Activated CD4-positive, alpha-beta memory T cell treated with anti-CD3 and anti-CD28 coated beads for 36 hours (primary cell): ENCODE results near the gene SGO1. TPM values are rescaled to one million over a fixed set of nuclear protein-coding genes. Genes with fewer than 3 reads are reported as not detected.

Source experiments
- CTCF ChIA-PET: fragments of 350-600 bp; sonication (Branson Sonifier 250); formaldehyde crosslinking; loops from one replicate; lab custom pipeline; 2021; ENCODE audit warnings: antibody characterized with exemption, inconsistent platforms; lab: Charles Lee
- POLR2A ChIA-PET: fragments of 350-600 bp; sonication (Branson Sonifier 250); formaldehyde crosslinking; loops from one replicate; lab custom pipeline; 2021; ENCODE audit warnings: antibody characterized with exemption; lab: Charles Lee
- DNase-seq: peaks from one replicate; pipeline ENCODE4 v3.0.0-alpha.2; 2020
- H3K27ac Mint-ChIP-seq: one replicate; pipeline ENCODE4 v1.8.0; 2021; ENCODE audit warnings: mixed read lengths
- H3K27me3 Mint-ChIP-seq: one replicate; pipeline ENCODE4 v1.8.0; 2021; ENCODE audit warnings: mixed read lengths
- H3K36me3 Mint-ChIP-seq: one replicate; pipeline ENCODE4 v1.8.0; 2021; ENCODE audit warnings: mixed read lengths
- H3K4me1 Mint-ChIP-seq: one replicate; pipeline ENCODE4 v1.8.0; 2021; ENCODE audit warnings: low read depth, mixed read lengths
- H3K4me3 Mint-ChIP-seq: one replicate; pipeline ENCODE4 v1.8.0; 2021; ENCODE audit warnings: mild to moderate bottlenecking, mixed read lengths
- H3K9me3 Mint-ChIP-seq: one replicate; pipeline ENCODE4 v1.8.0; 2021; ENCODE audit warnings: mixed read lengths
- intact Hi-C: fragments of 100-400 bp; cut with micrococcal nuclease; formaldehyde crosslinking; loops from one replicate; pipeline ENCODE4 v1.15.1; 2023
- total RNA-seq, 2 experiments: library from RNA; stranded (reverse); gene quantifications; one replicate each; pipeline ENCODE4 v1.2.3, GENCODE V29; 2021

The SGO1 gene
- total RNA-seq, 2 experiments from 2014 or later, result 37.4 to 37.8 TPM

DNA sequence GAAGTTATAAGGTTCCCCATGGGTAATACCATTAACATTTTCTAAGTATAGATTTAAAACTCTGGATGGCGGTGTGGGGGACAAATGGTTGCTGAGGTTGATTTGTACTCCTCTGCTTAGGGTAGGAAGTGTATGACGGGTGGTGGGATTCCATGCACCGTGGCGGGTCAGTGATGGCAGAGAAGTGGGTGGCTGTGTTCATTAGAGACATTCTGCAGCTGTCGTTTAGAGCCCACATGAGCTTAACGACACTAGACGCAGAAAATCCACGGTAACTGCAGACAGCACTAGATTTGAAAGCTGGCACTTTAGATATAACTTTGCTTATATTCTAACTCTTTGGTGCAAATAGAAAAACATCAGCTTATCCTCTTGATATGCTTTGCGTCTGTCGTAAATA is 37.5 kb downstream of the SGO1 start:
- Mint-ChIP-seq H3K27ac (no peak overlapping the region), H3K36me3 (peaks cover 22% of the 10 kb centered on the region)
- CTCF ChIA-PET, result no interaction called here

DNA sequence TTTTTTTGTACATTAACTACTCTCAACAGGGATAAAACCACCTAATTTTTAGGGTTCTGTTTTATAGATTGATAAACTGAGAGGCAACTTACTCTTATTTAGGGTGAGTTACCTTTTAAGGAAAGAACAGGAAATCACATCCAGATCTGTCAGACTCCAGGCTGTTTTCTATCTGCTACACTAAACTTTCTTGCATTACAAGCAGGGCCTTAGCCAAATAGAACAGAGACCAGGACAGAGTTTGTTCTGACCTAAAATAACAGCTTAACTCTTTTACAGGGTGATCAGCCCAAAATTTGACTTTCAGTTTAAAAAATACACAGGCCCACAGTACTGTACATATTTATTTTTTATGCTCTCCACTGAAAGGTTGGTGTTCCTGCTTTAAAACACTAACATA is 38.6 kb downstream of the SGO1 start:
- Mint-ChIP-seq H3K9me3 (no peaks in the 10 kb centered on the region), H3K36me3 (peaks cover 31% of the 10 kb centered on the region), H3K4me1 (no peaks in the 10 kb centered on the region), H3K27ac (no peak overlapping the region), H3K4me3 (no peak overlapping the region), H3K27me3 (no peaks in the 10 kb centered on the region)
- ChIA-PET POLR2A (no interaction called here), CTCF (no interaction called here)
- intact Hi-C loops, result no loop called here
- DNase-seq, result no peak

More for the DNA sequence above, 37.5 kb downstream of the SGO1 start:
- Mint-ChIP-seq H3K4me1 (no peaks in the 10 kb centered on the region), H3K27me3 (no peaks in the 10 kb centered on the region), H3K4me3 (no peak overlapping the region), H3K9me3 (no peaks in the 10 kb centered on the region)
- POLR2A ChIA-PET, result no interaction called here
- no peak for DNase-seq
- intact Hi-C loops, result no loop called here

DNA sequence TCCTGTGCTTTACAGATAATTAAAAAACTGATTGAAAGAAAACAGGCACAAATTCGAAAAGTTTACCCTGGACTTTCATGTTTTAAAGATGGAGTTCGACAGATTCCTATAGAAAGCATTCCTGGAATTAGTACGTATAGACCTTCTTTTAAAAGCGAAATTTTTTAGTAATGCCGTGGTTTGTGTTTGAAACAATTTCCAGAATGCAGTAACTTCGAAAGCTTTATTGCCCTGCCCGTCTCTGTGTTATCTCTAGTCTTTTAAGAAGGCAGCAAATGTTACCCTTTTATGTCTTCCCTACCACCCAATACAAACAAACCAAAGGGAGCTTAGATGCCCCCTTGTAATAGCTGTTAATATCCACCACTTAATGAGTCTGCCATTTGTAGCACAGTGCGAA is 39.7 kb downstream of the SGO1 start:
- no peak overlapping the region for H3K4me3 Mint-ChIP-seq
- no peaks in the 10 kb centered on the region for H3K27me3 Mint-ChIP-seq
- no peaks in the 10 kb centered on the region for H3K4me1 Mint-ChIP-seq
- CTCF ChIA-PET, result no interaction called here
- POLR2A ChIA-PET, result no interaction called here
- peaks cover 40% of the 10 kb centered on the region for H3K36me3 Mint-ChIP-seq
- H3K9me3 Mint-ChIP-seq, result no peaks in the 10 kb centered on the region
- H3K27ac Mint-ChIP-seq, result no peak overlapping the region
- intact Hi-C loops, result no loop called here
- DNase-seq, result no peak

DNA sequence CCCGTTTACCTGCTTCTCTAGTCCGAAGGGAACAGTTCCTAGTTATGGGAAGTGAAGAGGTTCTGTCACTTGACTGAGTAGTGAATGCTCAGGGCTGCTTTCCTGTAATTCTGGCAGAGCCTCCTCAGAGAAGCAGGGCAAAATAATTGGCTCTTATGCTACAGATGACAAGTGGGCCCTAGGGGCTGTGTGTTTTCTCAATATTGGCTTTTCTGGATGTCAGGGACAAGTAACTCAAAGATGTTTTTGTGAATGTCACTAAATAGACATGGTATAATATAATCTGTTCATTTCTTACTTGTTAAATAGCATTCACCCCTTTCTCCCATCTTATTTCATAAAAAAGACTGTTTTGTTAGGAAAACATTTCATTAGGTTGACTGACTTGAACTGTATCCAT is 40.1 kb downstream of the SGO1 start:
- Mint-ChIP-seq H3K36me3 (peaks cover 44% of the 10 kb centered on the region), H3K4me3 (no peak overlapping the region), H3K27ac (no peak overlapping the region), H3K27me3 (no peaks in the 10 kb centered on the region), H3K4me1 (no peaks in the 10 kb centered on the region), H3K9me3 (no peaks in the 10 kb centered on the region)
- DNase-seq, result no peak
- intact Hi-C loops, result no loop called here
- ChIA-PET CTCF (no interaction called here), POLR2A (no interaction called here)

DNA sequence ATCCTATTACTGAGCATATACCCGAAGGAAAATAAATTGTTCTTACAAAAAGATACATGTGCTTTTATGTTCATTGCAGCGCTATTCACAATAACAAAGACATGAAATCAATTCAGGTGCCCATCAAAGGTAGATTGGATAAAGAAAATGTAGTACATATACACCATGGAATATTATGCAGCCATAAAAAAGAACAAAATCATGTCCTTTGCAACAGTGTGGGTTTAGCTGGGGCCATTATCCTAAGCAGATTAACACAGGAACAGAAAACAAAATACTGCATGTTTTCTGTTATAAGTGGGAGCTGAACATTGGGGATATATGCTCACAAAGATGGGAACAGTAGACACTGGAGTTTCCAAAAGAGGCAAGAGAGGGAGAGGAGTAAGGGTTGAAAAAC is 42.5 kb downstream of the SGO1 start:
- no peaks in the 10 kb centered on the region for H3K27me3 Mint-ChIP-seq
- no peaks in the 10 kb centered on the region for H3K4me1 Mint-ChIP-seq
- intact Hi-C loops, result no loop called here
- H3K9me3 Mint-ChIP-seq, result no peaks in the 10 kb centered on the region
- DNase-seq, result no peak
- CTCF ChIA-PET, result no interaction called here
- POLR2A ChIA-PET, result no interaction called here
- no peak overlapping the region for H3K27ac Mint-ChIP-seq
- H3K4me3 Mint-ChIP-seq, result no peak overlapping the region
- peaks cover 46% of the 10 kb centered on the region for H3K36me3 Mint-ChIP-seq

DNA sequence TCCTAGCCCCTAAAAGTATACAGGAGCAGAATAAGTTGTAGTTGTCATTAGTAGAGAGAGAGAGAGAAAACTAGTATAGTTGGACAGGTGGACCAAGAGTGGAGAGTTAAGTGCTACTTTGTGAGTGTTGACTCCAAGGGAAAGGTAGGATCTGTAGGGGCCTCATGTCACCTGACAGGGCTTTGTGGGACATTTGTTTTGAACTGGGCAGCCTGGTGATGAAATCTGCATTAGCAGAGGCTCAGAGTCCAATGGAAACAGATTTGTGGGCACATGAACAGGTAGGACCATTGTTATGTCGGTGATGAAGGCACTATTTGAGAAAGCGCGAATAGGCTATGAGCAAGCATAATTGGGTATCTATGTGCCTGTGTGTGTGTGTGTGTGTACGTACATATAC is 43.5 kb downstream of the SGO1 start:
- CTCF ChIA-PET, result interaction anchor here (0.5 kb wide), 1 partner anchor 1753 kb away, joined by 4 read pairs; no protein-coding TSS in a partner anchor
- peaks cover 44% of the 10 kb centered on the region for H3K36me3 Mint-ChIP-seq

DNA sequence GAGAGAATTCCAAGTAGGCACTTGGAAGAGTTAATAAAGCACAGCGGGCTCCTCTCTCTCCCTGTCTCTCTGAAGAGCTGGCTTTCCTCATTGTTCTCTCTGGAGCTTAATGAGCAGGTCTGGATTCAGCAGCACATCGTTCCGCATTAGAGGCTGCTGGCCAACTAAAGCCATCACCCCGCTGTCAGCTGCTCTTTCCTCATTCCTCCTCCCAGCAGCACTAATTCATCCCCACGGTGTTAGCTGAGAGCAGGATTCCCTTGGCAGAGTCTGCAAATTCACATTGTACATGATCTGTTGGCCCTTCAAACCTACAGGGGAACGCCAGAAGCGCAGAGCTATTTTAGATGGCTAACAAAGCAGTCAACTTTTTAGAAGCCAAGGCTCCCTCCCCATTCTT is 44.2 kb downstream of the SGO1 start:
- Mint-ChIP-seq H3K4me3 (no peak overlapping the region), H3K27me3 (no peaks in the 10 kb centered on the region), H3K9me3 (no peaks in the 10 kb centered on the region), H3K4me1 (no peaks in the 10 kb centered on the region), H3K36me3 (peaks cover 42% of the 10 kb centered on the region), H3K27ac (no peak overlapping the region)
- intact Hi-C loops, result no loop called here
- ChIA-PET CTCF (interaction anchor here (0.5 to 1.1 kb wide), 2 partner anchors 256 to 1752 kb away, joined by 3 to 4 read pairs; no protein-coding TSS in a partner anchor), POLR2A (interaction anchor here (0.7 kb wide), 2 partner anchors 8 to 62 kb away, joined by 4 to 6 read pairs; no protein-coding TSS in a partner anchor)
- no peak for DNase-seq

More for the DNA sequence above, 43.5 kb downstream of the SGO1 start:
- Mint-ChIP-seq H3K27ac (no peak overlapping the region), H3K9me3 (no peaks in the 10 kb centered on the region), H3K4me3 (no peak overlapping the region), H3K27me3 (no peaks in the 10 kb centered on the region), H3K4me1 (no peaks in the 10 kb centered on the region)
- intact Hi-C loops, result no loop called here
- DNase-seq, result no peak
- POLR2A ChIA-PET, result no interaction called here

DNA sequence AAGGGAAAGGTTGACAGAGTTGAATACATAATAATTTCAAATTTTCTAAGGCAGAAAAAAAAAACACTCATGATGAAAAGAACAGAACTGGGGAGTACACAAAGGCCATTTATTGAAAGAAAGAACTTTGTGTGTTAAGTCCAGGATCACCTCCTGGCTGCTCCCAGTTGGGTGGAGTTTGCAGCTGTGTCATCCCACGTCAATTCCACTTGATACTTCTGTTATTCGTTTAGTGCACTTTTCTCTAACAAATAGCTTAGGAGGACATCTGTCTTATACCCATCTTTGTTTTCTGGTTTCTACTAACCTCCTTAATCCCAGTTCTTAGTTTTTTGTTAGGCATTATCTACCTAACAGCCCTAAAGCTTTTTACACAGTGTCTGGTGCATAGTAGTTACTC is 44.7 kb downstream of the SGO1 start:
- Mint-ChIP-seq H3K27ac (no peak overlapping the region), H3K27me3 (no peaks in the 10 kb centered on the region), H3K4me1 (no peaks in the 10 kb centered on the region), H3K36me3 (peaks cover 42% of the 10 kb centered on the region), H3K4me3 (no peak overlapping the region), H3K9me3 (no peaks in the 10 kb centered on the region)
- ChIA-PET CTCF (interaction anchor here (1.1 kb wide), 1 partner anchor 255 kb away, joined by 3 read pairs; no protein-coding TSS in a partner anchor), POLR2A (interaction anchor here (0.7 kb wide), 2 partner anchors 8 to 61 kb away, joined by 4 to 6 read pairs; no protein-coding TSS in a partner anchor)
- intact Hi-C loops, result no loop called here
- no peak for DNase-seq

DNA sequence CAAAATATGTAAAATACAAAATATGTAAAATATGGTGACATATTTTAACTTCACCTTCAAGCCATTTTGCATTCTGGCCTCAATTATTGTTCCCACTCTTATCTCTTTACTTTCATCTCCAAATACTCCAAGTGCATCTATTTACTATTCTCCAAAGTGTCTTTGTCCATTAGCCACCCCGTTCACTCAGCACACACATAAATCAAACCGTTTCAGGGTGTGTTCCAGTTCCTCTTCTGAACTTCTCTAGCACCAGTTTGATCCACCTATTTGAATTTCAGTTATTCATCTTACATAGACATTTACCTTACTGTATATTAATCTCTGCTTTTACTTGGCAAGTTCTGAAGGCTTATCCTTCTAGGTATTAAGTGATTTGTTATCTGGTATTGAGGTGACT is 45.1 kb downstream of the SGO1 start:
- H3K4me1 Mint-ChIP-seq, result peaks cover 1% of the 10 kb centered on the region
- no peak for DNase-seq
- ChIA-PET POLR2A (interaction anchor here (0.7 kb wide), 1 partner anchor 61 kb away, joined by 6 read pairs; no protein-coding TSS in a partner anchor), CTCF (interaction anchor here (1.1 kb wide), 1 partner anchor 255 kb away, joined by 3 read pairs; no protein-coding TSS in a partner anchor)
- intact Hi-C loops, result no loop called here
- H3K36me3 Mint-ChIP-seq, result peaks cover 42% of the 10 kb centered on the region
- H3K9me3 Mint-ChIP-seq, result no peaks in the 10 kb centered on the region
- H3K4me3 Mint-ChIP-seq, result no peak overlapping the region
- H3K27ac Mint-ChIP-seq, result no peak overlapping the region
- H3K27me3 Mint-ChIP-seq, result no peaks in the 10 kb centered on the region

DNA sequence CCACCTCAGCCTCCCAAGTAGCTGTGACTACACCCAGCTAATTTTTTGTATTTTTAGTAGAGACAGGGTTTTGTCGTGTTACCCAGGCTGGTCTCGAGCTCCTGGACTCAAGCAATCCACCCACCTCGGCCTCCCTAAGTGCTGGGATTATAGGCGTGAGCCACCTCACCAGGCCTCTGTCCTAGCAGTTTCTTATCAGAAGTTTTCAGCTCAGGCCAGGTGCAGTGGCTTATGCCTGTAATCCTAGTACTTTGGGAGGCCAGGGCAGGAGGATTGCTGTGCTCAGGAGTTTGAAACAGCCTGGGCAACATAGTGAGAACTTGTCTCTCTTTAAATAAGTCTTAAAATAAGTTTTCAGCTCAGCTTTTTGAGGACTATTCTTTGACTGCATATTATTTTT is 48.4 kb downstream of the SGO1 start:
- Mint-ChIP-seq H3K27ac (no peak overlapping the region), H3K4me1 (peaks cover 6% of the 10 kb centered on the region), H3K4me3 (no peak overlapping the region), H3K27me3 (no peaks in the 10 kb centered on the region), H3K36me3 (peaks cover 32% of the 10 kb centered on the region), H3K9me3 (no peaks in the 10 kb centered on the region)
- DNase-seq, result no peak
- intact Hi-C loops, result no loop called here
- ChIA-PET CTCF (no interaction called here), POLR2A (no interaction called here)

DNA sequence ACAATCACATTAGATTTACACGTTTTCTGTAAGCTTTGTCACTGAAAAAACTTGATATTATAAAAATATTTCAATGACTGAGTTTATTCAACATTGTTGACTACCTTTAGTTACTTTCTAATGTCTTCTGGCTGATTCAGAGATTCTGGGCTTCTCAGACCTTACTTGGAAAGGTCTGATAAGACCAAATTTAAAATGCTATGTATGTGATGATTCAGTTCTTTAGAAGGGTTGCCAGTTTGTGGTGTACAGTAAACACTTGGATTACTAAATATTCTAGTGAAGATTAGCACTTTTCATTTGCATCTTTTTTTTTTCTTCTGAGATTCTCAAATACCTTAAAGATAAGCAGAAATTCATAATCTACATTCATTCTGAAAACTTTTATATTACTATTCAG is 49.8 kb downstream of the SGO1 start:
- Mint-ChIP-seq H3K9me3 (no peaks in the 10 kb centered on the region), H3K27me3 (no peaks in the 10 kb centered on the region), H3K4me3 (no peak overlapping the region), H3K36me3 (peaks cover 21% of the 10 kb centered on the region), H3K27ac (no peak overlapping the region), H3K4me1 (peaks cover 6% of the 10 kb centered on the region)
- intact Hi-C loops, result no loop called here
- ChIA-PET POLR2A (no interaction called here), CTCF (no interaction called here)
- no peak for DNase-seq

DNA sequence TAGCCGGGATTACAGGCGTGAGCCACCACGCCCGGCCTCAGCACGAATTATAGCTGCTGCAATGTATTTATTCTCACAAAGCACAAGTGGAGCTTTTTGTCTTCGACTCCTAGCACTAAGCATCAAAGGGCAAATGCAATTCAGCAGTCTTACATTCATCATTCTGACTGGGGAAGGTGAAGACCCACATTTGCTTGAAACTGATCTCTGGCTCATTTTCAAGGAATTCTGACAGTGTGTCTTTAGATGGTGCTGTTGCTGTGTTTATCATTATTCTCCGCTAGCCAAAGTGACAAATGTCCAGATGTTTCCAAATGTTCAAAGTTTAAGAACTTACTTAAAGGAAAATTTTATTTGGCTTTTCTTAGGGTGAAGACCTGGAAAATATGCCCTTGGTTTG is 55.9 kb downstream of the SGO1 start:
- Mint-ChIP-seq H3K4me1 (no peaks in the 10 kb centered on the region), H3K27me3 (no peaks in the 10 kb centered on the region), H3K27ac (no peak overlapping the region), H3K4me3 (no peak overlapping the region), H3K36me3 (peaks cover 18% of the 10 kb centered on the region), H3K9me3 (no peaks in the 10 kb centered on the region)
- ChIA-PET POLR2A (no interaction called here), CTCF (interaction anchor here (0.5 kb wide), 1 partner anchor 15 kb away, joined by 3 read pairs; no protein-coding TSS in a partner anchor)
- intact Hi-C loops, result no loop called here
- DNase-seq, result no peak

DNA sequence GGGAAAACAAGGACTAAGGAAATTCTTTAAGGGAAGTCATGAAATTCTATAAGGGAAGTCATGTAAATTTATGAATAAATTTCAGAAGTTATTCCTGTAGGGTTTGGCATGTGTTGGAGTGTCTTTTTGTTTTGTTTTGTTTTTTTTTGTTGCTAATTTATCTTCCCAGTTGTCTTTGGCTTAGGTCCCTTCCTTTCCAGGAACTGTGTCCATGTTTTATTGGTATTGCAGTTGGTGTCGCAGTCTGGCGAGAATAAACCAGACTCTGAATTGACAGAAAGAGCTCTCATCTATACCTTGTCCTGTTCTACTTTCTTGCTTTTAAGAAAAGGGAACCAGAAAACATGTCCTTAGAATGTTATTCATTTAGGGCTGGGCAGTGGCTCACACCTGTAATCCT is 57.6 kb downstream of the SGO1 start:
- CTCF ChIA-PET, result no interaction called here
- POLR2A ChIA-PET, result no interaction called here
- H3K4me1 Mint-ChIP-seq, result no peaks in the 10 kb centered on the region
- no peaks in the 10 kb centered on the region for H3K9me3 Mint-ChIP-seq
- no peaks in the 10 kb centered on the region for H3K27me3 Mint-ChIP-seq
- H3K27ac Mint-ChIP-seq, result no peak overlapping the region
- no peak overlapping the region for H3K4me3 Mint-ChIP-seq
- peaks cover 26% of the 10 kb centered on the region for H3K36me3 Mint-ChIP-seq
- intact Hi-C loops, result no loop called here
- DNase-seq, result no peak
